LNCaP clone FGC (cell line): Measurements from ENCODE around the gene TMEM250.

Source experiments
- DNase-seq: peaks from one replicate; pipeline ENCODE4 v3.0.0-alpha.2; 2011; ENCODE audit warnings: low read depth
- H3K4me3 ChIP-seq: 2 replicates; pipeline ENCODE4 v1.5.1; 2011; ENCODE audit warnings: mild to moderate bottlenecking, low read depth, low read length, control low read depth
- CTCF ChIP-seq: IDR thresholded peaks from 2 replicates; pipeline ENCODE4 v1.5.1; 2012; ENCODE audit warnings: mild to moderate bottlenecking; ENCODE audit not compliant: control insufficient read depth, insufficient read depth; ENCODE audit errors: extremely low read depth

TMEM250 gene

GRCh38 chr9:136136127-136136925 is 17.7 kb upstream of the TMEM250 start:
- no peak for DNase-seq
- no peak overlapping the region for H3K4me3 ChIP-seq
- TF ChIP-seq CTCF, result no peak

GRCh38 chr9:136135326-136136126 is 16.9 kb upstream of the TMEM250 start:
- no peak for TF ChIP-seq CTCF
- DNase-seq, result no peak
- no peak overlapping the region for H3K4me3 ChIP-seq

- no peak for TF ChIP-seq CTCF
- no peak for DNase-seq
- H3K4me3 ChIP-seq, result no peak overlapping the region
These were observed 15.3 kb upstream of the TMEM250 start for GRCh38 chr9:136133959-136134484.

GRCh38 chr9:136133191-136133958 is 14.7 kb upstream of the TMEM250 start:
- no peak for DNase-seq
- peak; percentile 59 for TF ChIP-seq CTCF
- H3K4me3 ChIP-seq, result peak overlapping the region; percentile 41

GRCh38 chr9:136132512-136133050 is 13.9 kb upstream of the TMEM250 start:
- H3K4me3 ChIP-seq, result no peak overlapping the region
- no peak for TF ChIP-seq CTCF
- no peak for DNase-seq
